ENCODE results near the gene DENND4B.
A peak's percentile ranks its signal among the peaks of the same experiment; 100 is the strongest.

- TF ChIP-seq MXI1 (IDR thresholded peaks at IDR 0.05; ENCODE audit: low read depth, low read length) (no peak), SP1 (CRISPR knock-in tag; IDR thresholded peaks at IDR 0.05) (peak; percentile 38; the same call in 1 of the 2 replicates), FOS (IDR thresholded peaks at IDR 0.05; ENCODE audit: extremely low read depth, insufficient read length) (no peak), ZBTB1 (CRISPR knock-in tag; IDR thresholded peaks at IDR 0.05; ENCODE audit: borderline replicate concordance, low read depth) (no peak), EGR1 (conservative IDR thresholded peaks at IDR 0.05) (peak; percentile 86), RNF219 (CRISPR knock-in tag; IDR thresholded peaks at IDR 0.05) (no peak)
- TF ChIP-seq, protein P1, sequence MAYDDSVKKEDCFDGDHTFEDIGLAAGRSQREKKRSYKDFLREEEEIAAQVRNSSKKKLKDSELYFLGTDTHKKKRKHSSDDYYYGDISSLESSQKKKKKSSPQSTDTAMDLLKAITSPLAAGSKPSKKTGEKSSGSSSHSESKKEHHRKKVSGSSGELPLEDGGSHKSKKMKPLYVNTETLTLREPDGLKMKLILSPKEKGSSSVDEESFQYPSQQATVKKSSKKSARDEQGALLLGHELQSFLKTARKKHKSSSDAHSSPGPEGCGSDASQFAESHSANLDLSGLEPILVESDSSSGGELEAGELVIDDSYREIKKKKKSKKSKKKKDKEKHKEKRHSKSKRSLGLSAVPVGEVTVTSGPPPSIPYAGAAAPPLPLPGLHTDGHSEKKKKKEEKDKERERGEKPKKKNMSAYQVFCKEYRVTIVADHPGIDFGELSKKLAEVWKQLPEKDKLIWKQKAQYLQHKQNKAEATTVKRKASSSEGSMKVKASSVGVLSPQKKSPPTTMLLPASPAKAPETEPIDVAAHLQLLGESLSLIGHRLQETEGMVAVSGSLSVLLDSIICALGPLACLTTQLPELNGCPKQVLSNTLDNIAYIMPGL (CRISPR knock-in tag; IDR thresholded peaks at IDR 0.05) = no peak
Measured at GRCh38 chr1:153977250-153978240, 31.0 kb upstream of the DENND4B start, which contains the start of gene JTB.

Measured in K562 (cell line).